SU-DHL-6 (cell line): ENCODE measurements around the gene DLX1.

Experiments used
- EZH2phosphoT487 ChIP-seq: fragments of 200-600 bp; sonication (generic), shearing (Covaris generic); conservative IDR thresholded peaks from 2 replicates; pipeline ENCODE4 v1.6.1; 2018; ENCODE audit warnings: mild to moderate bottlenecking, antibody characterized with exemption, low read length, moderate library complexity, mixed read lengths
- TF ChIP-seq, protein P1 (sequence below): fragments of 200-600 bp; sonication (generic); IDR thresholded peaks from one replicate; pipeline ENCODE4 v1.5.1; 2017; ENCODE audit warnings: antibody characterized with exemption, mild to moderate bottlenecking, low read length, moderate library complexity; ENCODE audit not compliant: insufficient read depth, poor library complexity, severe bottlenecking

DNA sequence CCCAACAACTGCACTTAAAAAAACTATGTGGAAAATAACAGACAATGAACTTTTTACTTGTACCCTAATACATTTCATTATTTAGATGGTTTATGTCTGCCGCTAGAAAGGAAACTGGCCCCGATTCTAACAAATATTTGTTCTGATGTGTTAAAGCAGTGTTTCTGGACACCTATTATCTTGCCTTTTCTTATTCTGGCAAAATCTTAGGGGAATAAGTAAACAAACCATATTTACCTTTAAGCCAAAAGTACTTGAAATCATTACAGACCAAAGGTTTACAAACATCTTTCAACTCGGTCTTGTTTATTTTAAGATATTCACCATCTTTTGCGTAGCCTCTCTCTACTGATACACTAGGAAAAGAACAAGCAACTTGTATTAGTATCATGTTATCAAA lies 11.8 kb upstream of the DLX1 start:
- TF ChIP-seq, protein P1, sequence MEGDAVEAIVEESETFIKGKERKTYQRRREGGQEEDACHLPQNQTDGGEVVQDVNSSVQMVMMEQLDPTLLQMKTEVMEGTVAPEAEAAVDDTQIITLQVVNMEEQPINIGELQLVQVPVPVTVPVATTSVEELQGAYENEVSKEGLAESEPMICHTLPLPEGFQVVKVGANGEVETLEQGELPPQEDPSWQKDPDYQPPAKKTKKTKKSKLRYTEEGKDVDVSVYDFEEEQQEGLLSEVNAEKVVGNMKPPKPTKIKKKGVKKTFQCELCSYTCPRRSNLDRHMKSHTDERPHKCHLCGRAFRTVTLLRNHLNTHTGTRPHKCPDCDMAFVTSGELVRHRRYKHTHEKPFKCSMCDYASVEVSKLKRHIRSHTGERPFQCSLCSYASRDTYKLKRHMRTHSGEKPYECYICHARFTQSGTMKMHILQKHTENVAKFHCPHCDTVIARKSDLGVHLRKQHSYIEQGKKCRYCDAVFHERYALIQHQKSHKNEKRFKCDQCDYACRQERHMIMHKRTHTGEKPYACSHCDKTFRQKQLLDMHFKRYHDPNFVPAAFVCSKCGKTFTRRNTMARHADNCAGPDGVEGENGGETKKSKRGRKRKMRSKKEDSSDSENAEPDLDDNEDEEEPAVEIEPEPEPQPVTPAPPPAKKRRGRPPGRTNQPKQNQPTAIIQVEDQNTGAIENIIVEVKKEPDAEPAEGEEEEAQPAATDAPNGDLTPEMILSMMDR: no peak
- TF ChIP-seq EZH2phosphoT487: no peak
